Measurements from ENCODE around the gene POLH.

Gene POLH

DNA sequence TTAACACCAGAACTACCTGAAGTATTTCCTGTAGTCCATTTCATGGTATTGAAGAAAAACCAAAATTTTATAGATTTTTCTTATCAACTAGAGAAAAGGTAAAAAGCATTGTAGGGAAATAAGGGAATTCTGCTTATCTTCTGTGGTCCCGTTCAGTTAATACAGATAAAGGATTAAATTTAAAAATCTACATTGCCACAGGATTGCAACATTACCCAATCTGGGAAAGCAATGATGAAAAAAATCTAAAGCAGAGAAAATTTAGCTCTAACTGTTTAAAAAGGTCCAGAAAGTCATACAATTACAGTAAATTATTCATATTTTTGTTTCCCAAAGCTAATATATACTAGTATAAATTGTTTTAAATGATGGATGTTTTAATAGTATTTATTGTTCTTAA, 18.0 kb downstream of the POLH start:
- H3K9ac ChIP-seq: no peak overlapping the region
- H3K4me1 ChIP-seq (ENCODE audit: low read depth, poor library complexity, severe bottlenecking): no peaks in the 10 kb centered on the region
- H2AFZ ChIP-seq (ENCODE audit: low read depth): no peak overlapping the region
- TF ChIP-seq, protein P1, sequence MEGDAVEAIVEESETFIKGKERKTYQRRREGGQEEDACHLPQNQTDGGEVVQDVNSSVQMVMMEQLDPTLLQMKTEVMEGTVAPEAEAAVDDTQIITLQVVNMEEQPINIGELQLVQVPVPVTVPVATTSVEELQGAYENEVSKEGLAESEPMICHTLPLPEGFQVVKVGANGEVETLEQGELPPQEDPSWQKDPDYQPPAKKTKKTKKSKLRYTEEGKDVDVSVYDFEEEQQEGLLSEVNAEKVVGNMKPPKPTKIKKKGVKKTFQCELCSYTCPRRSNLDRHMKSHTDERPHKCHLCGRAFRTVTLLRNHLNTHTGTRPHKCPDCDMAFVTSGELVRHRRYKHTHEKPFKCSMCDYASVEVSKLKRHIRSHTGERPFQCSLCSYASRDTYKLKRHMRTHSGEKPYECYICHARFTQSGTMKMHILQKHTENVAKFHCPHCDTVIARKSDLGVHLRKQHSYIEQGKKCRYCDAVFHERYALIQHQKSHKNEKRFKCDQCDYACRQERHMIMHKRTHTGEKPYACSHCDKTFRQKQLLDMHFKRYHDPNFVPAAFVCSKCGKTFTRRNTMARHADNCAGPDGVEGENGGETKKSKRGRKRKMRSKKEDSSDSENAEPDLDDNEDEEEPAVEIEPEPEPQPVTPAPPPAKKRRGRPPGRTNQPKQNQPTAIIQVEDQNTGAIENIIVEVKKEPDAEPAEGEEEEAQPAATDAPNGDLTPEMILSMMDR (conservative IDR thresholded peaks at IDR 0.05; ENCODE audit: low read depth, low read length): no peak
- H3K27me3 ChIP-seq (ENCODE audit: insufficient read depth, low read depth): no peaks in the 10 kb centered on the region
- H3K4me2 ChIP-seq: no peak overlapping the region
- no peaks in the 10 kb centered on the region for H3K79me2 ChIP-seq (ENCODE audit: insufficient read depth, low read depth)
- H3K36me3 ChIP-seq (ENCODE audit: insufficient read depth): peaks cover 6% of the 10 kb centered on the region; the same call in 1 of the 2 replicates
- H3K4me3 ChIP-seq (IDR thresholded peaks at IDR 0.05; ENCODE audit: insufficient read depth, low read depth, low read length): no peak overlapping the region
- H3K27ac ChIP-seq: no peak overlapping the region
- H4K20me1 ChIP-seq (ENCODE audit: insufficient read depth): no peaks in the 10 kb centered on the region

DNA sequence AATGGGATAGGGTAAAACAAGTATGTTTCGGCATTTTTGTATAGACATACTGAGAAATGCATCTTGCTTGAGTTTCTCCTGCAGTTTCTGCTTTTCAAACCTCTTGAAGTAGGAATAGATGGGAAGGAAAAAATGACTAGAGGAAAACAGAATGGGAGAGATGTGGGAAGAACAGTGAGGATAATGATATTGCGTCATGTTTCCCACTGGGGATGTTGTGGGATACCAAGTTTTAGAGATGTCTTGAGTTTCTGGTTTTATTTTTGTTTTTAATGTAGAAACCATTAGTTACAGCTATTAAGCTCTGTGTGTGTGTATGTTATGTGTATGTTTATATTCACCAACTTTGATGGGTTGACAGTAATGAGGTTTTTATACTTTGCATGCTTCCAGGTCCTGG, 24.6 kb downstream of the POLH start:
- no peak overlapping the region for H3K27ac ChIP-seq
- no peak overlapping the region for H3K4me3 ChIP-seq (IDR thresholded peaks at IDR 0.05; ENCODE audit: insufficient read depth, low read depth, low read length)
- no peaks in the 10 kb centered on the region for H3K4me1 ChIP-seq (ENCODE audit: low read depth, poor library complexity, severe bottlenecking)
- no peak overlapping the region for H3K4me2 ChIP-seq
- no peak overlapping the region for H2AFZ ChIP-seq (ENCODE audit: low read depth)
- TF ChIP-seq, protein P1 (conservative IDR thresholded peaks at IDR 0.05; ENCODE audit: low read depth, low read length): no peak
- no peaks in the 10 kb centered on the region for H3K79me2 ChIP-seq (ENCODE audit: insufficient read depth, low read depth)
- H3K27me3 ChIP-seq (ENCODE audit: insufficient read depth, low read depth): no peaks in the 10 kb centered on the region
- H3K9ac ChIP-seq: no peak overlapping the region
- H4K20me1 ChIP-seq (ENCODE audit: insufficient read depth): no peaks in the 10 kb centered on the region
- peaks cover 6% of the 10 kb centered on the region; the same call in 1 of the 2 replicates for H3K36me3 ChIP-seq (ENCODE audit: insufficient read depth)

DNA sequence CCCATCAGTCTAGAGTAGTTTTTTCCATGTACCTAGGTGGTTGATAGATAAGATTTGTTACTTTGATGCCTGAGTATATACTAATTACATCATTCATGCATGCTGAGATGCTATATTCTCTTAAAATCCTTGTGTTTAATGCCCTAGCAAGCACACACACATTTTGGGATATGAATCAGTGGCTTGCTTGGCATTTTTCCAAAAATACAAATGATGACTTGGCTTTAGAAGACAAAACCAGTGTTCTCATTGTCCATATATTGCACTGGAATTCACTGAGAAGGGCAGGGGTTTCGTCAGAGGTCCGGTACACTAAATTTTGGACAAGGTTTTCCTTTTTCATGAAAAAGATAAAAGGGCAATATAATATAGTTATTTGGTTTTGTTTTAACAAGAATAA, 28.2 kb downstream of the POLH start:
- Histone ChIP-seq H3K79me2 (ENCODE audit: insufficient read depth, low read depth) (no peaks in the 10 kb centered on the region), H4K20me1 (ENCODE audit: insufficient read depth) (no peaks in the 10 kb centered on the region), H3K36me3 (ENCODE audit: insufficient read depth) (no peaks in the 10 kb centered on the region), H3K4me1 (ENCODE audit: low read depth, poor library complexity, severe bottlenecking) (no peaks in the 10 kb centered on the region), H3K4me2 (no peak overlapping the region), H3K27ac (no peak overlapping the region), H3K9ac (no peak overlapping the region), H3K4me3 (IDR thresholded peaks at IDR 0.05; ENCODE audit: insufficient read depth, low read depth, low read length) (no peak overlapping the region), H3K27me3 (ENCODE audit: insufficient read depth, low read depth) (no peaks in the 10 kb centered on the region), H2AFZ (ENCODE audit: low read depth) (no peak overlapping the region)
- TF ChIP-seq, protein P1 (conservative IDR thresholded peaks at IDR 0.05; ENCODE audit: low read depth, low read length): no peak

DNA sequence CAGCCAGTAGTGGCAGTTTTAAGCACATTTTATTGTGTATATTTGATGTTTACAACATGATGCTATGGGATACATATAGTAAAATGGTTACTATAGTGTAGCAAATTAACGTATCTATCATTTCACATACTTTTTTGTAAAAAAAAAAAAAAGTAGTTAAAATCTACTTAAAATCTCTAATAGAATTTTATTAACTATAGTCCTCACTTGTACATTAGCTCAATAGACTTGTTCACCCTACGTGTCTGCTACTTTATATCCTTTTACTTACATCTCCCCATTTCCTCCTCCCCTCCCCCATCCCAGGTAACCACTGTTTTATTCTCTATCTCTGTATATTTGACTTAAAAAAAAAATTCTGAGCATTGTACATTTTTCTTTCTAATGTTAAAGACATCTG, 30.0 kb downstream of the POLH start:
- Histone ChIP-seq H3K4me1 (ENCODE audit: low read depth, poor library complexity, severe bottlenecking) (no peaks in the 10 kb centered on the region), H3K36me3 (ENCODE audit: insufficient read depth) (no peaks in the 10 kb centered on the region), H3K9ac (no peak overlapping the region), H2AFZ (ENCODE audit: low read depth) (no peak overlapping the region), H3K79me2 (ENCODE audit: insufficient read depth, low read depth) (no peaks in the 10 kb centered on the region), H3K27ac (no peak overlapping the region), H4K20me1 (ENCODE audit: insufficient read depth) (no peaks in the 10 kb centered on the region), H3K4me2 (no peak overlapping the region), H3K4me3 (IDR thresholded peaks at IDR 0.05; ENCODE audit: insufficient read depth, low read depth, low read length) (no peak overlapping the region), H3K27me3 (ENCODE audit: insufficient read depth, low read depth) (no peaks in the 10 kb centered on the region)
- TF ChIP-seq, protein P1 (conservative IDR thresholded peaks at IDR 0.05; ENCODE audit: low read depth, low read length): no peak
